ENCODE data around the gene GTF3C5.

DNA sequence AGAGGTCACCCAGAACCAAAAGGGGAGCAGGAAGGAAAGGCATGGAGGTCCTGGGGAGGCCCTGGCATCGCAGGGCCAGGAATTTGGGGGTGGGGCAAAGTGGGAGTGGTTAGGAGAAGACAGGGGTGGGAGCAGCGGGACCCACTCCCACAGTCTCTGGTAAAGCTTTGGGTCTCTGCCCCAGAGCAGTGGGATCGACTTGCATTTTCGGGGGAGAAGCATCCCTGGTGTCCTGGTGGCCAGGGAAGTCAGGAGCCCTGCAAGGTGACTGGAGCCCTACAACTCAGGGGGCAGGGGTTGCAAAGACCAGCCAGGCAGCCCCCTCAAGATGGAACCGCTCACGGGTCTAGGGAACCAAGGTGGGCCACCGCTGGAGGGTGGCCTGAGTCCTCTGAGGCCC lies 22.4 kb upstream of the GTF3C5 start:
- TF ChIP-seq, protein P1, sequence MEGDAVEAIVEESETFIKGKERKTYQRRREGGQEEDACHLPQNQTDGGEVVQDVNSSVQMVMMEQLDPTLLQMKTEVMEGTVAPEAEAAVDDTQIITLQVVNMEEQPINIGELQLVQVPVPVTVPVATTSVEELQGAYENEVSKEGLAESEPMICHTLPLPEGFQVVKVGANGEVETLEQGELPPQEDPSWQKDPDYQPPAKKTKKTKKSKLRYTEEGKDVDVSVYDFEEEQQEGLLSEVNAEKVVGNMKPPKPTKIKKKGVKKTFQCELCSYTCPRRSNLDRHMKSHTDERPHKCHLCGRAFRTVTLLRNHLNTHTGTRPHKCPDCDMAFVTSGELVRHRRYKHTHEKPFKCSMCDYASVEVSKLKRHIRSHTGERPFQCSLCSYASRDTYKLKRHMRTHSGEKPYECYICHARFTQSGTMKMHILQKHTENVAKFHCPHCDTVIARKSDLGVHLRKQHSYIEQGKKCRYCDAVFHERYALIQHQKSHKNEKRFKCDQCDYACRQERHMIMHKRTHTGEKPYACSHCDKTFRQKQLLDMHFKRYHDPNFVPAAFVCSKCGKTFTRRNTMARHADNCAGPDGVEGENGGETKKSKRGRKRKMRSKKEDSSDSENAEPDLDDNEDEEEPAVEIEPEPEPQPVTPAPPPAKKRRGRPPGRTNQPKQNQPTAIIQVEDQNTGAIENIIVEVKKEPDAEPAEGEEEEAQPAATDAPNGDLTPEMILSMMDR (IDR thresholded peaks at IDR 0.05; ENCODE audit: insufficient read depth, low read depth, low read length), result no peak
- no peak for TF ChIP-seq EZH2 (IDR thresholded peaks at IDR 0.05; ENCODE audit: insufficient read depth, low read length)
